ENCODE measurements around the gene KRTAP9-2.

GRCh38 chr17:41231731-41232130, 5.3 kb downstream of the KRTAP9-2 start:
- no peak for TF ChIP-seq CTCF (IDR thresholded peaks at IDR 0.05)
- no peak for TF ChIP-seq POLR2A (IDR thresholded peaks at IDR 0.05)
